ENCODE results near the gene ZMAT5. TPM values are rescaled to one million over a fixed set of nuclear protein-coding genes. Genes with fewer than 3 reads are reported as not detected.

The ZMAT5 gene
- total and polyA plus RNA-seq, 2 of the 13 experiments (the other 11 are each of a cell fraction or from before 2014, with no cell fraction given), result 20.7 to 27.8 TPM

DNA sequence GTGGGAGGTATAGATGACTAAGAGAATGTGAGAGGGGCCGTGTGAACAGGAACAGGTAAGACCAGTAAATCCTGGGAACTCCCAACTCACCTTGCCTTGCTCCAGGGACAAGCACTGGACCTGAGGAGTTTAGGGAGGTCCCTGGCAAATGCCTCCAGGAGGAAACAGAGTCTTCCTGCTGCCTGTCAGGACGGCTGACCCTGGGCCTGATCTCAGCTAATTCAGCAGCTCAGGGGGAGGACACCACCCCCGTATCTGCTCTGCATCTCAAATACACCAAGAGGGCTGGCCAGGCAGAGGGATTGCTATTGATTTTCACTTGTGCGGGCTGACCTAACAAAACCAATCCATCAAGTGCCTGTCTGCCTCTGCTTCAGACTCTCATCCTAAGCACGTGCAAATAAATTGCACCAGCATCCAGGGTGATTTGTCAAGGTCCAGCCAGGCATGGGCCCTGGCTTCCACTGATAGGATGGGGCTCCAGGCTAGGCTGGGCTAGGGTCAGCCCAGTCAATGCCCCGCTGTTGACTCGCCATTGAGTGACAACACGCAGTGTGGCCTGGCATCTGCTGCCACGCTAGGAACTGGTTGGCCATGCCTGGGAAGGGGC lies 20.7 kb upstream of the ZMAT5 start:
- Histone ChIP-seq H3K4me2 (ENCODE audit: low read depth, low read length) (no peak overlapping the region), H2AFZ (ENCODE audit: low read length) (no peak overlapping the region), H3K27me3 (ENCODE audit: control insufficient read depth in 1 of 2, insufficient read depth in 2 of 2, low read length in 2 of 2) (no peaks in the 10 kb centered on the region), H3K9me3 (ENCODE audit: low read length) (no peaks in the 10 kb centered on the region), H3K27ac (ENCODE audit: extremely low read length, insufficient read depth, low read length) (no peak overlapping the region), H3K4me3 (replicated peaks in 1 of 3; ENCODE audit: insufficient read depth in 1 of 3, low read depth in 2 of 3, low read length in 3 of 3) (no peak overlapping the region), H4K20me1 (ENCODE audit: insufficient read depth, low read length) (no peaks in the 10 kb centered on the region), H3K79me2 (ENCODE audit: insufficient read depth, low read length) (no peaks in the 10 kb centered on the region), H3K9ac (ENCODE audit: insufficient read depth, low read depth, low read length) (no peak overlapping the region), H3K36me3 (replicated peaks in 1 of 2; ENCODE audit: control insufficient read depth in 1 of 2, insufficient read depth in 2 of 2, low read length in 2 of 2) (peaks cover 20 to 41% of the 10 kb centered on the region in 2 experiments), H3K4me1 (ENCODE audit: insufficient read depth, low read length) (peaks cover 54% of the 10 kb centered on the region)
- in situ Hi-C loops (cut with HindIII; ENCODE audit: extremely low pct_ligation_motif_present, low pct_unique_long_range_greater_than_20kb) (no loop called here), intact Hi-C loops (cut with micrococcal nuclease; ENCODE audit: unreplicated experiment) (no loop called here)
- WGBS (ENCODE audit: low lambda C conversion rate), result 77% methylated on average over 5 of the region's 9 CpGs
- BruUV-seq (replicated peaks), result no TSS peak
- DNase-seq (ENCODE audit: low spot score) (peak; percentile 59), FAIRE-seq (no peak), ATAC-seq (peak; percentile 79)
- POLR2A ChIA-PET, result no interaction called here
- CTCF ChIA-PET (ENCODE audit: low intra/inter-chr PET ratio, low total read pairs), result no interaction called here
- TF ChIP-seq BHLHE40 (IDR thresholded peaks at IDR 0.05; ENCODE audit: low read length) (peak; percentile 71), EP300 (IDR thresholded peaks at IDR 0.05; ENCODE audit: low read depth in 2 of 2, low read length in 2 of 2) (peak in 1 of 2 experiments; percentile 26; a peak in 1 of 4 replicates), EP300 (CRISPR knock-in tag; IDR thresholded peaks at IDR 0.05; ENCODE audit: borderline replicate concordance) (no peak), NR2F6 (IDR thresholded peaks at IDR 0.05) (peak; percentile 67; the same call in 1 of the 2 replicates), NR2F6 (CRISPR knock-in tag; IDR thresholded peaks at IDR 0.05) (no peak), RXRA (CRISPR knock-in tag; IDR thresholded peaks at IDR 0.05) (no peak), ZNF609 (CRISPR knock-in tag; IDR thresholded peaks at IDR 0.05; ENCODE audit: borderline replicate concordance) (peak; percentile 41; the same call in 1 of the 2 replicates), NR2F2 (IDR thresholded peaks at IDR 0.05; ENCODE audit: borderline replicate concordance, low read depth) (peak; percentile 43; the same call in 1 of the 2 replicates), SALL1 (CRISPR knock-in tag; IDR thresholded peaks at IDR 0.05) (peak; percentile 51), SP5 (CRISPR knock-in tag; IDR thresholded peaks at IDR 0.05; ENCODE audit: borderline replicate concordance, low read depth) (peak; percentile 38; the same call in 1 of the 2 replicates), HOXD1 (CRISPR knock-in tag; IDR thresholded peaks at IDR 0.05) (peak; percentile 99), REPIN1 (CRISPR knock-in tag; IDR thresholded peaks at IDR 0.05; ENCODE audit: borderline replicate concordance, low read depth) (0 out of 2 replicates have a peak, but pooled peaks have one; percentile 17), MEIS1 (CRISPR knock-in tag; IDR thresholded peaks at IDR 0.05; ENCODE audit: borderline replicate concordance) (0 out of 2 replicates have a peak, but pooled peaks have one; percentile 46), ZNF720 (CRISPR knock-in tag; IDR thresholded peaks at IDR 0.05) (no peak), CEBPG (CRISPR knock-in tag; IDR thresholded peaks at IDR 0.05) (0 out of 2 replicates have a peak, but pooled peaks have one; percentile 9)
- TF ChIP-seq, protein P1, sequence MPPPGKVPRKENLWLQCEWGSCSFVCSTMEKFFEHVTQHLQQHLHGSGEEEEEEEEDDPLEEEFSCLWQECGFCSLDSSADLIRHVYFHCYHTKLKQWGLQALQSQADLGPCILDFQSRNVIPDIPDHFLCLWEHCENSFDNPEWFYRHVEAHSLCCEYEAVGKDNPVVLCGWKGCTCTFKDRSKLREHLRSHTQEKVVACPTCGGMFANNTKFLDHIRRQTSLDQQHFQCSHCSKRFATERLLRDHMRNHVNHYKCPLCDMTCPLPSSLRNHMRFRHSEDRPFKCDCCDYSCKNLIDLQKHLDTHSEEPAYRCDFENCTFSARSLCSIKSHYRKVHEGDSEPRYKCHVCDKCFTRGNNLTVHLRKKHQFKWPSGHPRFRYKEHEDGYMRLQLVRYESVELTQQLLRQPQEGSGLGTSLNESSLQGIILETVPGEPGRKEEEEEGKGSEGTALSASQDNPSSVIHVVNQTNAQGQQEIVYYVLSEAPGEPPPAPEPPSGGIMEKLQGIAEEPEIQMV (CRISPR knock-in tag; IDR thresholded peaks at IDR 0.05; ENCODE audit: low read depth), result no peak
- TF ChIP-seq, protein P2, sequence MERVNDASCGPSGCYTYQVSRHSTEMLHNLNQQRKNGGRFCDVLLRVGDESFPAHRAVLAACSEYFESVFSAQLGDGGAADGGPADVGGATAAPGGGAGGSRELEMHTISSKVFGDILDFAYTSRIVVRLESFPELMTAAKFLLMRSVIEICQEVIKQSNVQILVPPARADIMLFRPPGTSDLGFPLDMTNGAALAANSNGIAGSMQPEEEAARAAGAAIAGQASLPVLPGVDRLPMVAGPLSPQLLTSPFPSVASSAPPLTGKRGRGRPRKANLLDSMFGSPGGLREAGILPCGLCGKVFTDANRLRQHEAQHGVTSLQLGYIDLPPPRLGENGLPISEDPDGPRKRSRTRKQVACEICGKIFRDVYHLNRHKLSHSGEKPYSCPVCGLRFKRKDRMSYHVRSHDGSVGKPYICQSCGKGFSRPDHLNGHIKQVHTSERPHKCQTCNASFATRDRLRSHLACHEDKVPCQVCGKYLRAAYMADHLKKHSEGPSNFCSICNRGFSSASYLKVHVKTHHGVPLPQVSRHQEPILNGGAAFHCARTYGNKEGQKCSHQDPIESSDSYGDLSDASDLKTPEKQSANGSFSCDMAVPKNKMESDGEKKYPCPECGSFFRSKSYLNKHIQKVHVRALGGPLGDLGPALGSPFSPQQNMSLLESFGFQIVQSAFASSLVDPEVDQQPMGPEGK (CRISPR knock-in tag; IDR thresholded peaks at IDR 0.05), result 0 out of 2 replicates have a peak, but pooled peaks have one; percentile 30
